Upper lobe of left lung (tissue), 4 donors: ENCODE data around the gene NT5DC1.

Experiments
- EP300 ChIP-seq, 4 donors: sonication (generic); formaldehyde crosslinking; IDR thresholded peaks; one replicate each; pipeline ENCODE4 v1.5.1; 2017; ENCODE audit warnings: antibody characterized with exemption in 4 of 4, control low read depth in 2 of 4
- POLR2AphosphoS5 ChIP-seq, 2 donors: sonication (generic); formaldehyde crosslinking; IDR thresholded peaks; one replicate each; pipeline ENCODE4 v1.5.1; 2017; ENCODE audit warnings: antibody characterized with exemption in 2 of 2
- TF ChIP-seq, protein P1 (sequence below), 6 experiments: fragments of 450-650 bp in 4 of 6; fragments of 200-600 bp in 2 of 6; sonication (generic) in 2 of 6; IDR thresholded peaks; one replicate each; pipeline ENCODE4 v1.5.1; 2016 to 2019; ENCODE audit warnings: antibody characterized with exemption in 6 of 6

DNA sequence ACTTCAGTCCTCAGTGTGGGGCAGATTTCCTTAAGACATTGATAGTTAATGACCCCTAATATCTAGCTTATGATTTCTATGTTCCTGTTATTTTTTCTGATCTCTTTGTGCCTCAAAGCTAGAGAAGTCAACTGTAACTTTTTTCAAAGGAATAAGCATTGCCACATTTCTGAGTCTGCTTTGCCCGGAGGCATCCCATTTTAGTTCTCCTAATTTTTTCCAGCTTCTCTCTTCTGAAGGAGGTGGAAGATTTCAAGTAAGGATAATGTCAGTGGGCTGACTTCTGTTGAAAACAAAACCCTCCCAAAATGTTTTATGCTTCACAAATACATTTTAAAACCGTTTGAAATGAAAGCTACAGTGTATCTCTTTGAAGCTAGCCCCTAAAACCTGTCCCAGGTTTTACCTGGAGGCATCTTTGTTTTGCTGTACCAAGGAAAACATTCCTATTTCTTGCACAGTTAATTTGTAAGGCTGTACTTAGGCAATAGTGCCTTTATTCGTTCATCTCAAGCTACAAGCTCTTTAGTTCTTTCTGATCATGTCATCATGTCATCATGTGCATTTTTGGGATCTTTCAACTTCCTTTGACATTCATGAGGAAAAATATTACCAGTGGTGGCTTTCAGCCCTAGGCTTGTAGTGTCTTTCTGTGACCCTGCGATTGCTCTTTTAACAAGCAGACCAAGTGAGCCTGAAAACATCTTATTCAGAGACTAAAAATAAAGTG, 107.6 kb downstream of the NT5DC1 start:
- TF ChIP-seq, protein P1, sequence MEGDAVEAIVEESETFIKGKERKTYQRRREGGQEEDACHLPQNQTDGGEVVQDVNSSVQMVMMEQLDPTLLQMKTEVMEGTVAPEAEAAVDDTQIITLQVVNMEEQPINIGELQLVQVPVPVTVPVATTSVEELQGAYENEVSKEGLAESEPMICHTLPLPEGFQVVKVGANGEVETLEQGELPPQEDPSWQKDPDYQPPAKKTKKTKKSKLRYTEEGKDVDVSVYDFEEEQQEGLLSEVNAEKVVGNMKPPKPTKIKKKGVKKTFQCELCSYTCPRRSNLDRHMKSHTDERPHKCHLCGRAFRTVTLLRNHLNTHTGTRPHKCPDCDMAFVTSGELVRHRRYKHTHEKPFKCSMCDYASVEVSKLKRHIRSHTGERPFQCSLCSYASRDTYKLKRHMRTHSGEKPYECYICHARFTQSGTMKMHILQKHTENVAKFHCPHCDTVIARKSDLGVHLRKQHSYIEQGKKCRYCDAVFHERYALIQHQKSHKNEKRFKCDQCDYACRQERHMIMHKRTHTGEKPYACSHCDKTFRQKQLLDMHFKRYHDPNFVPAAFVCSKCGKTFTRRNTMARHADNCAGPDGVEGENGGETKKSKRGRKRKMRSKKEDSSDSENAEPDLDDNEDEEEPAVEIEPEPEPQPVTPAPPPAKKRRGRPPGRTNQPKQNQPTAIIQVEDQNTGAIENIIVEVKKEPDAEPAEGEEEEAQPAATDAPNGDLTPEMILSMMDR (IDR thresholded peaks at IDR 0.05), result no peak
- TF ChIP-seq POLR2AphosphoS5 (IDR thresholded peaks at IDR 0.05), result no peak
- no peak for TF ChIP-seq EP300 (IDR thresholded peaks at IDR 0.05)
